ENCODE measurements around the gene FAM187B.

FAM187B gene

DNA sequence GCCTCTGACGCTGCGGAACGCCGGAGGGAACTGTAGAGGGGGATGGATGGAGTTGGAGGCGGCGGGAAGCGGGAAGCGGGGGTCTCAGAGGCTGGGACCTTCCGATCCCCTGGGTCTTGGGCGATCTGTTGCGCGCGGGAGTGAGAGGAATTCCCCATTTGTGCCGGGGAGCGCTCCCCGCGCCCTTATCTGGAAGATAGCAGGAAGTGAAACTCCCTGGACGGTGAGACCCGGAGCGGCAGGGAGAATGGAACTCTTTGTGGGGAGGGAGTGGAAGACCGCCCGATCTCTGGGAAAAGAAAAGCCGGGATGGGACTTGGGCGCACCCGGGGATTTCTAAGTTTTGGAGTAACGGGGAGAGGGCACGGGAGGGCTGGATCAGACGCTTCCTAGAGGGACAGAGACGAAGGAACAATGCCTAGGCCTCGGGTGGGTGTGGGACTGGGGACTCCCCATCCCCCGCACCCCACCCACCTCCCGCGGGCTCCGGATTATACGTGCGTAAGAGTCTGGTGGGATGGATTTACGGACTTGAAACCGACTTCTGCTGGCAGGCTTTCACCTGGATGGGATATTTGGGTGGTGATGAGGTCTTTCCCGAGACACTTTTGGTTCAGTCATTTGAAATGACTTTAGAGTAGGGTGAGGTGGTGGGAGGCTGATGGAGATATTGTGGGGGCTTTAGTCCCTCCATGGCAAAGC, 20.8 kb upstream of the FAM187B start (continued):
- TF ChIP-seq, protein P1, sequence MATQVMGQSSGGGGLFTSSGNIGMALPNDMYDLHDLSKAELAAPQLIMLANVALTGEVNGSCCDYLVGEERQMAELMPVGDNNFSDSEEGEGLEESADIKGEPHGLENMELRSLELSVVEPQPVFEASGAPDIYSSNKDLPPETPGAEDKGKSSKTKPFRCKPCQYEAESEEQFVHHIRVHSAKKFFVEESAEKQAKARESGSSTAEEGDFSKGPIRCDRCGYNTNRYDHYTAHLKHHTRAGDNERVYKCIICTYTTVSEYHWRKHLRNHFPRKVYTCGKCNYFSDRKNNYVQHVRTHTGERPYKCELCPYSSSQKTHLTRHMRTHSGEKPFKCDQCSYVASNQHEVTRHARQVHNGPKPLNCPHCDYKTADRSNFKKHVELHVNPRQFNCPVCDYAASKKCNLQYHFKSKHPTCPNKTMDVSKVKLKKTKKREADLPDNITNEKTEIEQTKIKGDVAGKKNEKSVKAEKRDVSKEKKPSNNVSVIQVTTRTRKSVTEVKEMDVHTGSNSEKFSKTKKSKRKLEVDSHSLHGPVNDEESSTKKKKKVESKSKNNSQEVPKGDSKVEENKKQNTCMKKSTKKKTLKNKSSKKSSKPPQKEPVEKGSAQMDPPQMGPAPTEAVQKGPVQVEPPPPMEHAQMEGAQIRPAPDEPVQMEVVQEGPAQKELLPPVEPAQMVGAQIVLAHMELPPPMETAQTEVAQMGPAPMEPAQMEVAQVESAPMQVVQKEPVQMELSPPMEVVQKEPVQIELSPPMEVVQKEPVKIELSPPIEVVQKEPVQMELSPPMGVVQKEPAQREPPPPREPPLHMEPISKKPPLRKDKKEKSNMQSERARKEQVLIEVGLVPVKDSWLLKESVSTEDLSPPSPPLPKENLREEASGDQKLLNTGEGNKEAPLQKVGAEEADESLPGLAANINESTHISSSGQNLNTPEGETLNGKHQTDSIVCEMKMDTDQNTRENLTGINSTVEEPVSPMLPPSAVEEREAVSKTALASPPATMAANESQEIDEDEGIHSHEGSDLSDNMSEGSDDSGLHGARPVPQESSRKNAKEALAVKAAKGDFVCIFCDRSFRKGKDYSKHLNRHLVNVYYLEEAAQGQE (tag by site-specific recombination; IDR thresholded peaks at IDR 0.05) = peak; percentile 43; the same call in 1 of the 2 replicates
- TF ChIP-seq ZNF394 (tag by site-specific recombination; IDR thresholded peaks at IDR 0.05; ENCODE audit: borderline replicate concordance) (no peak; the same call in 1 of the 2 replicates), ZNF473 (tag by site-specific recombination; IDR thresholded peaks at IDR 0.05) (no peak), ZNF560 (tag by site-specific recombination; IDR thresholded peaks at IDR 0.05; ENCODE audit: borderline replicate concordance) (no peak), ZXDB (tag by site-specific recombination; IDR thresholded peaks at IDR 0.05) (no peak), ZNF626 (tag by site-specific recombination; IDR thresholded peaks at IDR 0.05) (no peak), ZNF184 (tag by site-specific recombination; IDR thresholded peaks at IDR 0.05) (no peak), KLF10 (tag by site-specific recombination; IDR thresholded peaks at IDR 0.05) (peak; percentile 12; the same call in 1 of the 2 replicates), ZNF501 (tag by site-specific recombination; IDR thresholded peaks at IDR 0.05) (no peak; the same call in 1 of the 2 replicates), ZNF571 (tag by site-specific recombination; IDR thresholded peaks at IDR 0.05) (no peak), ZNF391 (tag by site-specific recombination; IDR thresholded peaks at IDR 0.05; ENCODE audit: borderline replicate concordance, low read depth) (no peak), ZNF530 (tag by site-specific recombination; IDR thresholded peaks at IDR 0.05; ENCODE audit: low read depth) (no peak), ZNF114 (tag by site-specific recombination; IDR thresholded peaks at IDR 0.05) (no peak), ZNF660 (tag by site-specific recombination; IDR thresholded peaks at IDR 0.05) (no peak), ZNF510 (tag by site-specific recombination; IDR thresholded peaks at IDR 0.05; ENCODE audit: insufficient replicate concordance) (no peak), SETDB1 (IDR thresholded peaks at IDR 0.05; ENCODE audit: insufficient read length, low read length) (no peak), ZSCAN30 (tag by site-specific recombination; IDR thresholded peaks at IDR 0.05) (no peak), TCF7L2 (IDR thresholded peaks at IDR 0.05; ENCODE audit: borderline replicate concordance, low read depth, low read length) (no peak), ZNF629 (tag by site-specific recombination; IDR thresholded peaks at IDR 0.05) (peak; percentile 14; the same call in 1 of the 2 replicates), ZNF48 (tag by site-specific recombination; IDR thresholded peaks at IDR 0.05) (no peak), ZNF214 (tag by site-specific recombination; IDR thresholded peaks at IDR 0.05; ENCODE audit: borderline replicate concordance) (no peak)
- TF ChIP-seq, protein P2, sequence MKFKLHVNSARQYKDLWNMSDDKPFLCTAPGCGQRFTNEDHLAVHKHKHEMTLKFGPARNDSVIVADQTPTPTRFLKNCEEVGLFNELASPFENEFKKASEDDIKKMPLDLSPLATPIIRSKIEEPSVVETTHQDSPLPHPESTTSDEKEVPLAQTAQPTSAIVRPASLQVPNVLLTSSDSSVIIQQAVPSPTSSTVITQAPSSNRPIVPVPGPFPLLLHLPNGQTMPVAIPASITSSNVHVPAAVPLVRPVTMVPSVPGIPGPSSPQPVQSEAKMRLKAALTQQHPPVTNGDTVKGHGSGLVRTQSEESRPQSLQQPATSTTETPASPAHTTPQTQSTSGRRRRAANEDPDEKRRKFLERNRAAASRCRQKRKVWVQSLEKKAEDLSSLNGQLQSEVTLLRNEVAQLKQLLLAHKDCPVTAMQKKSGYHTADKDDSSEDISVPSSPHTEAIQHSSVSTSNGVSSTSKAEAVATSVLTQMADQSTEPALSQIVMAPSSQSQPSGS (tag by site-specific recombination; IDR thresholded peaks at IDR 0.05; ENCODE audit: low read depth) = no peak
- TF ChIP-seq, protein P3, sequence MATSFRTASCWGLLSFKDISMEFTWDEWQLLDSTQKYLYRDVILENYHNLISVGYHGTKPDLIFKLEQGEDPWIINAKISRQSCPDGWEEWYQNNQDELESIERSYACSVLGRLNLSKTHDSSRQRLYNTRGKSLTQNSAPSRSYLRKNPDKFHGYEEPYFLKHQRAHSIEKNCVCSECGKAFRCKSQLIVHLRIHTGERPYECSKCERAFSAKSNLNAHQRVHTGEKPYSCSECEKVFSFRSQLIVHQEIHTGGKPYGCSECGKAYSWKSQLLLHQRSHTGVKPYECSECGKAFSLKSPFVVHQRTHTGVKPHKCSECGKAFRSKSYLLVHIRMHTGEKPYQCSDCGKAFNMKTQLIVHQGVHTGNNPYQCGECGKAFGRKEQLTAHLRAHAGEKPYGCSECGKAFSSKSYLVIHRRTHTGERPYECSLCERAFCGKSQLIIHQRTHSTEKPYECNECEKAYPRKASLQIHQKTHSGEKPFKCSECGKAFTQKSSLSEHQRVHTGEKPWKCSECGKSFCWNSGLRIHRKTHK (tag by site-specific recombination; IDR thresholded peaks at IDR 0.05) = no peak
- TF ChIP-seq, protein P4, sequence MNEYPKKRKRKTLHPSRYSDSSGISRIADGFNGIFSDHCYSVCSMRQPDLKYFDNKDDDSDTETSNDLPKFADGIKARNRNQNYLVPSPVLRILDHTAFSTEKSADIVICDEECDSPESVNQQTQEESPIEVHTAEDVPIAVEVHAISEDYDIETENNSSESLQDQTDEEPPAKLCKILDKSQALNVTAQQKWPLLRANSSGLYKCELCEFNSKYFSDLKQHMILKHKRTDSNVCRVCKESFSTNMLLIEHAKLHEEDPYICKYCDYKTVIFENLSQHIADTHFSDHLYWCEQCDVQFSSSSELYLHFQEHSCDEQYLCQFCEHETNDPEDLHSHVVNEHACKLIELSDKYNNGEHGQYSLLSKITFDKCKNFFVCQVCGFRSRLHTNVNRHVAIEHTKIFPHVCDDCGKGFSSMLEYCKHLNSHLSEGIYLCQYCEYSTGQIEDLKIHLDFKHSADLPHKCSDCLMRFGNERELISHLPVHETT (tag by site-specific recombination; IDR thresholded peaks at IDR 0.05) = 0 out of 2 replicates have a peak, but pooled peaks have one; percentile 30
- TF ChIP-seq, protein P5, sequence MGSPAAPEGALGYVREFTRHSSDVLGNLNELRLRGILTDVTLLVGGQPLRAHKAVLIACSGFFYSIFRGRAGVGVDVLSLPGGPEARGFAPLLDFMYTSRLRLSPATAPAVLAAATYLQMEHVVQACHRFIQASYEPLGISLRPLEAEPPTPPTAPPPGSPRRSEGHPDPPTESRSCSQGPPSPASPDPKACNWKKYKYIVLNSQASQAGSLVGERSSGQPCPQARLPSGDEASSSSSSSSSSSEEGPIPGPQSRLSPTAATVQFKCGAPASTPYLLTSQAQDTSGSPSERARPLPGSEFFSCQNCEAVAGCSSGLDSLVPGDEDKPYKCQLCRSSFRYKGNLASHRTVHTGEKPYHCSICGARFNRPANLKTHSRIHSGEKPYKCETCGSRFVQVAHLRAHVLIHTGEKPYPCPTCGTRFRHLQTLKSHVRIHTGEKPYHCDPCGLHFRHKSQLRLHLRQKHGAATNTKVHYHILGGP (tag by site-specific recombination; IDR thresholded peaks at IDR 0.05) = no peak
- TF ChIP-seq, protein P6, sequence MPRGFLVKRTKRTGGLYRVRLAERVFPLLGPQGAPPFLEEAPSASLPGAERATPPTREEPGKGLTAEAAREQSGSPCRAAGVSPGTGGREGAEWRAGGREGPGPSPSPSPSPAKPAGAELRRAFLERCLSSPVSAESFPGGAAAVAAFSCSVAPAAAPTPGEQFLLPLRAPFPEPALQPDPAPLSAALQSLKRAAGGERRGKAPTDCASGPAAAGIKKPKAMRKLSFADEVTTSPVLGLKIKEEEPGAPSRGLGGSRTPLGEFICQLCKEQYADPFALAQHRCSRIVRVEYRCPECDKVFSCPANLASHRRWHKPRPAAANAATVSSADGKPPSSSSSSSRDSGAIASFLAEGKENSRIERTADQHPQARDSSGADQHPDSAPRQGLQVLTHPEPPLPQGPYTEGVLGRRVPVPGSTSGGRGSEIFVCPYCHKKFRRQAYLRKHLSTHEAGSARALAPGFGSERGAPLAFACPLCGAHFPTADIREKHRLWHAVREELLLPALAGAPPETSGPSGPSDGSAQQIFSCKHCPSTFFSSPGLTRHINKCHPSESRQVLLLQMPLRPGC (tag by site-specific recombination; IDR thresholded peaks at IDR 0.05) = no peak
- TF ChIP-seq, protein P7, sequence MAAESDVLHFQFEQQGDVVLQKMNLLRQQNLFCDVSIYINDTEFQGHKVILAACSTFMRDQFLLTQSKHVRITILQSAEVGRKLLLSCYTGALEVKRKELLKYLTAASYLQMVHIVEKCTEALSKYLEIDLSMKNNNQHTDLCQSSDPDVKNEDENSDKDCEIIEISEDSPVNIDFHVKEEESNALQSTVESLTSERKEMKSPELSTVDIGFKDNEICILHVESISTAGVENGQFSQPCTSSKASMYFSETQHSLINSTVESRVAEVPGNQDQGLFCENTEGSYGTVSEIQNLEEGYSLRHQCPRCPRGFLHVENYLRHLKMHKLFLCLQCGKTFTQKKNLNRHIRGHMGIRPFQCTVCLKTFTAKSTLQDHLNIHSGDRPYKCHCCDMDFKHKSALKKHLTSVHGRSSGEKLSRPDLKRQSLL (tag by site-specific recombination; IDR thresholded peaks at IDR 0.05) = no peak
